Mesodermal cell (in vitro differentiated cells): Measurements from ENCODE around the gene AAK1.
"Not testable (repeated sequence)": the region's sequence is repeated elsewhere in the genome, so short reads cannot be mapped to it uniquely, and the experiment has no call there.

Source experiments
- H3K27ac ChIP-seq: 2 replicates; pipeline ENCODE4 v1.7.0; 2013; ENCODE audit warnings: mild to moderate bottlenecking, low read depth, low read length, moderate library complexity; ENCODE audit not compliant: severe bottlenecking
- H3K36me3 ChIP-seq: 2 replicates; pipeline ENCODE4 v1.7.1; 2013; ENCODE audit warnings: mild to moderate bottlenecking, low read length, moderate library complexity; ENCODE audit not compliant: control insufficient read depth, insufficient read depth
- H3K4me1 ChIP-seq: one replicate; pipeline ENCODE4 v1.7.1; 2013; ENCODE audit warnings: mild to moderate bottlenecking, low read length; ENCODE audit not compliant: insufficient read depth, control insufficient read depth, poor library complexity, severe bottlenecking
- H3K4me3 ChIP-seq: 2 replicates; pipeline ENCODE4 v1.7.0; 2013; ENCODE audit warnings: low read length, control low read depth, mild to moderate bottlenecking; ENCODE audit not compliant: insufficient read depth, poor library complexity, severe bottlenecking; ENCODE audit errors: extremely low read depth
- H3K9me3 ChIP-seq: 2 replicates; pipeline ENCODE4 v1.7.1; 2013; ENCODE audit warnings: mild to moderate bottlenecking, low read length, moderate library complexity; ENCODE audit not compliant: control insufficient read depth
- WGBS, 2 experiments: methylation state at CpG; one replicate each; pipeline ENCODE4 v1.1.5; 2013; ENCODE audit warnings: missing lambda C conversion rate in 2 of 2; ENCODE audit not compliant: insufficient coverage in 2 of 2; 5-methylcytosine and 5-hydroxymethylcytosine counted together

Gene AAK1

GRCh38 chr2:69680001-69680675 is 36.6 kb upstream of the AAK1 start:
- no peak overlapping the region for H3K4me3 ChIP-seq
- H3K27ac ChIP-seq: no peak overlapping the region

GRCh38 chr2:69677914-69678313 is 34.4 kb upstream of the AAK1 start:
- WGBS, 2 experiments: 94 to 100% methylated on average over 3 of the region's 5 CpGs
- H3K36me3 ChIP-seq: no peaks in the 10 kb centered on the region
- H3K9me3 ChIP-seq: no peaks in the 10 kb centered on the region
- H3K27ac ChIP-seq: no peak overlapping the region
- H3K4me1 ChIP-seq: peaks cover under 1% of the 10 kb centered on the region
- H3K4me3 ChIP-seq: no peak overlapping the region

More at GRCh38 chr2:69680001-69680675, 36.6 kb upstream of the AAK1 start:
- Histone ChIP-seq H3K36me3 (no peaks in the 10 kb centered on the region), H3K9me3 (no peaks in the 10 kb centered on the region), H3K4me1 (peaks cover 8% of the 10 kb centered on the region)
- no CpG with 5 or more reads among the region's 1 CpG for WGBS, 2 experiments

GRCh38 chr2:69676146-69676545 is 32.6 kb upstream of the AAK1 start:
- Histone ChIP-seq H3K27ac (no peak overlapping the region), H3K9me3 (peaks cover 4% of the 10 kb centered on the region), H3K36me3 (no peaks in the 10 kb centered on the region), H3K4me1 (no peaks in the 10 kb centered on the region), H3K4me3 (no peak overlapping the region)
- 100% methylated on average over 1 of the region's 1 CpG for WGBS, 2 experiments

GRCh38 chr2:69674316-69674670 is 30.8 kb upstream of the AAK1 start:
- Histone ChIP-seq H3K9me3 (peaks cover 4% of the 10 kb centered on the region), H3K36me3 (no peaks in the 10 kb centered on the region), H3K4me3 (no peak overlapping the region), H3K4me1 (no peaks in the 10 kb centered on the region), H3K27ac (no peak overlapping the region)
- 100% methylated on average over 1 of the region's 2 CpGs; no CpG with 5 or more reads in 1 of the 2 experiments for WGBS, 2 experiments

- not testable (repeated sequence) for H3K27ac ChIP-seq, H3K4me1 ChIP-seq, H3K9me3 ChIP-seq, H3K36me3 ChIP-seq, H3K4me3 ChIP-seq
- no CpG with 5 or more reads among the region's 3 CpGs for WGBS, 2 experiments
Observed at GRCh38 chr2:69673098-69673497, 29.6 kb upstream of the AAK1 start.

GRCh38 chr2:69669666-69670065 is 26.1 kb upstream of the AAK1 start:
- no peak overlapping the region for H3K27ac ChIP-seq
- no peak overlapping the region for H3K4me3 ChIP-seq
- peaks cover 4% of the 10 kb centered on the region for H3K9me3 ChIP-seq
- no peaks in the 10 kb centered on the region for H3K36me3 ChIP-seq
- WGBS, 2 experiments: no CpG with 5 or more reads among the region's 2 CpGs
- H3K4me1 ChIP-seq: no peaks in the 10 kb centered on the region

- no peak overlapping the region for H3K27ac ChIP-seq
- H3K4me3 ChIP-seq: no peak overlapping the region
- no peaks in the 10 kb centered on the region for H3K4me1 ChIP-seq
- H3K9me3 ChIP-seq: peaks cover 4% of the 10 kb centered on the region
- no peaks in the 10 kb centered on the region for H3K36me3 ChIP-seq
- WGBS, 2 experiments: 90 to 100% methylated on average over 2 of the region's 5 CpGs
Observed at GRCh38 chr2:69668598-69668997, 25.1 kb upstream of the AAK1 start.

GRCh38 chr2:69667805-69668382 is 24.4 kb upstream of the AAK1 start:
- H3K36me3 ChIP-seq: no peaks in the 10 kb centered on the region
- H3K4me3 ChIP-seq: no peak overlapping the region
- no peaks in the 10 kb centered on the region for H3K4me1 ChIP-seq
- no peak overlapping the region for H3K27ac ChIP-seq
- peaks cover 4% of the 10 kb centered on the region for H3K9me3 ChIP-seq
- 85 to 91% methylated on average over 5 to 6 of the region's 7 CpGs for WGBS, 2 experiments

GRCh38 chr2:69665152-69665551 is 21.6 kb upstream of the AAK1 start:
- Histone ChIP-seq H3K4me1 (no peaks in the 10 kb centered on the region), H3K9me3 (no peaks in the 10 kb centered on the region), H3K27ac (no peak overlapping the region), H3K36me3 (no peaks in the 10 kb centered on the region), H3K4me3 (no peak overlapping the region)
- WGBS, 2 experiments: 95 to 99% methylated on average over 8 of the region's 9 CpGs

GRCh38 chr2:69663860-69664259 is 20.3 kb upstream of the AAK1 start:
- Histone ChIP-seq H3K9me3 (no peaks in the 10 kb centered on the region), H3K4me3 (no peak overlapping the region), H3K27ac (no peak overlapping the region), H3K36me3 (no peaks in the 10 kb centered on the region), H3K4me1 (no peaks in the 10 kb centered on the region)
- WGBS, 2 experiments: 100% methylated on average over 1 of the region's 3 CpGs; no CpG with 5 or more reads in 1 of the 2 experiments

GRCh38 chr2:69662547-69662946 is 19.0 kb upstream of the AAK1 start:
- H3K4me1 ChIP-seq, H3K36me3 ChIP-seq, H3K27ac ChIP-seq, H3K9me3 ChIP-seq, H3K4me3 ChIP-seq: not testable (repeated sequence)
- WGBS, 2 experiments: no CpG with 5 or more reads among the region's 2 CpGs
